Stimulated activated CD4-positive, alpha-beta T cell treated with anti-CD3 and anti-CD28 coated beads, Interleukin-12 subunit alpha, Interleukin-12 subunit beta, amount 100 ng/mL, for 48 hours (primary cell): ENCODE data around the gene PAMR1.

Experiments
- DNase-seq, 3 donors: peaks; one replicate each; pipeline ENCODE4 v3.0.0-alpha.2; 2020; ENCODE audit warnings: low read depth in 2 of 3, low spot score in 1 of 3

PAMR1 gene

DNA sequence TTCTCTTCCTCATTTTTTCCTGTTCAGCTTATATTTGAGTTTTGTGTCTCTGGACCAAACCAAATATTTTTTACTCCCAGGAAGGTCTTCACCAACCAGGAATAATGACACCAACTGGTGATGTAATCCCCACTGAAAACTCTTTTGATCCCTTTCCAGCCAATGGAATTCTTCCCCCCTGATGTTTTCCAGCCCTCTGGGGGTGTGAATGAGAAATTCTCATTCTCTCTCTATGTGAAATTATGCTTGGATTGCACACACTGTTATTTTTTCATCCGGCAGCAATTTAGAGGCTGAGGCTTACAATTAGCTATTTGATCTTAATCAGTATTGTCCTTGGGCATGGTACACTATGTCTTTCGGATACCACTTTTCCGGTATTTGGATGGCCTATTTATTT lies 66.6 kb downstream of the PAMR1 start:
- DNase-seq: no peak

DNA sequence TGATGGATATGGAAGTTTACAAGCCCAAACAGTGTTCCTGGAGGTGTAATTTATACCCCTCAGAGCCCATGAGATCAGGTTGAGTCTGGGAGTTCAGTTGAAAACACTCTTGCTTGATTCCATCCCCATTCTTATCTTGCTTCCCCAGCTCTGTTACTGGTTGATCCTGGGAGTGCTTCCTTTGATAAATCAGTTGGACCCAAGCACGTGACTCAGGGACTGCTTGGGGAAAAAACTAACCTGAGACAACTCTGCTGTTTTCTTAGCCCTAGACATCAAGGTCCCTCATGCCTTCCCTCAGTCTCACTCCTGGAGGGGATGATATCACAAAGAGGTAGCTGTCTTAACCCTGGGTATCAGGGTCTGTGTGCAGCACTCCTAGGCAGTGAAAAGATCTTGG lies 71.1 kb downstream of the PAMR1 start:
- no peak for DNase-seq

DNA sequence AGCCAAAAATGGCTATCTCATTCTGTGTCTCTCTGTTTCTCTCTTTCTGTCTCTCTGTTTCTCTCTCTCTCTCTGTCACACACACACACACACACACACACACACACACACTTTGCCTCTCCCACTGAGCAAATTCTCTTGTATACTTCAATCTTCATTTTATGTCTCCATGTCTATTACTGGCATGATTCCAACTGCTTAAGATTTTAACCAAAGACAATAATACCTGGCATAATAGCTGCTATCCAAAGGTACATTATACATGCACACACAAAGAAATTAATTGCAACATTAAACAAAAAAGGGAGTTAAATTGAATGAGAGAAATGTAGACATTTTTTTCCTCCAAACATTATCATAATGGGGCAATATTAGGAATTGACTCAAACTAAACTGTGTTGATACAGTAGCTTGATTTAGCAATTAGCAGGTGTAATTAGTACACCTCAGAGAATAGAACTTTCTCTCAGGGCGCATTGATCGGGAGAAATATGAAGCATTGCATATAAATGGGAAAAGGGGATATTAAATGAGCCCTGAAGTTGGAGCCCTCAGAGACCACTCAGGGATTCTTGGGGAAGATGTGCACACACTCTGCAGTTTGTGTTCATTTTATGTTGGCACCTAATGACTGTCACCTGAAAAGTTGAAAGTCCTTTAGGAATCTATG lies 88.7 kb downstream of the PAMR1 start:
- DNase-seq: no peak

DNA sequence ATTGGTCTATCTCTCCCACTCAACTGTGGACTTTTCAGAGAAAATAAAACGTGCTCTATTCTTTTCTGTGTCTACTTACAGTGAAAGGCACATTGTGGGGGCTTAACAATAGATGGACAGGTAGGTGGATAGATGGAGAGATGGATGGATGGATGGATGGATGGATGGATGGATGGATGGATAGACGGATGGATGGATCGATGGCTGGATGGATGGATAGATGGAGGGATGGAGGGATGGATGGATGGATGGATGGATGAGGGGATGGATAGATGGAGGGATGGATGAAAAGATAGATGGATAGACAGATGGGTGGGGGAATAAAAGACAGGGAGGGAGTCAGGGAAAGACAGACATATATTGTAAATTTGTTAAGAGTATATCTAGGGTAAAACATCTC lies 91.8 kb downstream of the PAMR1 start:
- no peak for DNase-seq

DNA sequence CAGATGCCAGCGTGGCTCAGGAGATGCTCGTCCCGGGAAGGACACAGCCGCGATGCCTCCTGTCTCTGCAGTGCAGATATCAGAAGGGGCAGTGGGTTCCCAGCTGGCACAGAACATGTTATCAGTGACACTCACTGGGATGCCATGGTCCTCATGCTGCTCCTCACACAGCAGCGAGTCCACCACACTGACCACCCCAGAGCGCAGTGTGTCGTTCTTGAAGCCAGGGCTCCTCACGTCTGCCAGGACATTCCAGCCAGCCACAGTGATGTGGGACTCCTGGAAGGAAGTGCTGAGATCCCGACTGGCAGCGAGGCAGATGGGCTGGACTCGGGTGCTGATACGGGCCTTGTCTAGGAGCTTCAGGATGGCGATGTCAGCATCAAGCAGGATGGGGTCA lies 93.0 kb downstream of the PAMR1 start:
- no peak for DNase-seq

DNA sequence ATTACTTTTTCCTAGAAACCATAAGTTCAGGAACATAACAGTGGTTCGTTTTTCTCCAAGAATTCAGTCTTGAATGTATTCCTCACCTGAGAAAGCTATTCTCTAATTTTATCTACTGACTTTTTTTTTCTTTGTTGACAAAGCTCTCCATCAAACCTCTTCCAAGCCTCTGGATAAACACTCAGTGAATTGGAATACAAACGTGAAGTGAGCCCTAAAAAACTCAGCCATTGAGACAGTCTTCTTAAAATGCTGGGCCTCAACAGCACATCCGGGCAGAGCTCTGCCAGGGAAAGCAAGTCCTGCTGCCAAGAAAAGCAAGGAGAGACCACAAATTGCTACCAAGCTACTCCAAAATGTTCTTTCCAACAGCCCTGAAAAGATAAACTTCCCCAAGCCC lies 98.3 kb downstream of the PAMR1 start:
- no peak for DNase-seq

DNA sequence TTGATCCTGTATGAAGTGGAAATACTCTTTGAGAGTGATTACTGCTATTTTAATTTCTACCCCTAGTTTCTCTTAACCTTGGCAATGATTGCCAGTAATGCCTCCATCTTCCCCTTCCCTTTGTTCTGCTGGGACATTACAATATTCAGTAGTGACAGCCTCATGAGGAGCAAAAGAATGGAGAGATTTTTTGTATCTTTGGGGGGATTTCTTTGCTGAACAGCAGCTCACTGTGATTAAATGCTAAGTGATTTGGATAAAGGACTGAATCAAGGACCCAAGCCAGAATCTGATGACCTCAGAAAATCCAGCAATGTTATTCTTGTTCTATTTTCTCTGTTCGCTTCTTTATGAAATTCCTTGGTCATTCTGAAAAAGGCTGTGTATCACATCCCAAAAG lies 99.1 kb downstream of the PAMR1 start:
- DNase-seq: no peak

DNA sequence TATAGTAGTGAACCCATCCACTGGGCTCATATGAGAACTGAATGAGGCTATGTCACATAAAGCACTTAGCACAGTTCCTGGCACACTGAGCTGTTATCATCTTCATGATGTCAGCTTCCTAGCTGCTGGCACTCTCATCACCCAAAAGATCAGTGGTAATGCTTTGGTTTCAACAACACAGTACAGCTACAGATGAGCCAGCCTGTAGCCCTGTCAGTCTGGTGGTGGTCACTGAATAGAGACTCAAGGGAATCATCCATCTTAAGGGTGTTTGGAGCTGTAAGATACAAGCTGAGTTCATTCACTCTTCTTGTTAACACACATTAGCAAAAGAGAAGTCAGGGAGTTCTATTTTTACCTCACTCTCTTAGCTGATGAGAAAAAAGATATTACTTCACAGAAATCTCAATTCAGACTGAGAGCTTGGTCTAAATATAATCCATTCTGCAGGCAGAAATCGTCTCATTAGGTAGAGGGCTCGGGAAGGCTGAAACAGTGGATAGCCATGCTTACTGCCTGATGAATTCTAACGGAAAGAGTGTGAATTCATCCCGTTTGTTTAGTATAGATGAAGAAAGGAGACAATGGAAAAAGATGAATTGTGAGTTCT lies 99.7 kb downstream of the PAMR1 start:
- DNase-seq: no peak

DNA sequence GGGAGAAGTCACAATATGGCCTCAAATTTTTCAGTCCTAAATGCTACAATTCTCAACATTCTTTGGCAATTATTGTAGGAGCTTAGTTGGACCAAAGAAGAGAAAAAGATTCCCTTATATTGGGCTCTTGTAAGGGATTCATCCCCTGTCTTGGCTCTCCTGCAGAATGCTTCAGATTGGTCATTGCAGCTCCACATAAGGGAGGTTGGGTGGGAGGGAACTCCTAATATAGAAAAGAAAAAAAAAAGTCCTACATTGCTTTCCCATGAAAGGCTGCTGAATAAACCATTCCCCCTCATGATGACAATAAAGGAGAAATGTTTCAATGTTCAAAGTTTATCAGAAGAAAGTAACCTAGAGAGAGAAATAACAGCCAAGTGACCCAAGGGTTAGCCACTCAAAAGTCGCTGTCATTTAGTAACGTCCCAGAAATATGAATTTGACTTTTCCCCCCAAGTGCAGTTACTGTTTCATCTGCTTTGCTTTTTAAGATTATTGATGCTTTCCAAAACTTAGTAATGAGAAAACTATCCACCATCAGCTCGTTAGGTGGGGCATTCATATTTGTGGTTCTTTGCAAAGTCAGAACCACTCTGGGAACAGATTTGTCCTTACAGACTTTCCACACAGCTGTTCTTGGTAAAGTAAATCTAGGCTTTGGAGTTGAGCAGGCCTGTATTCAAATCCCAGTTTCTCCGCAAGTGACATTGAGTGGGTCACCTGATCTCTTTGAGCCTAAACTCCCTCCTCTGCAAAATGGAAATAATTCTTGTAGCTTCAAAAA lies 101.1 kb downstream of the PAMR1 start:
- DNase-seq: no peak

DNA sequence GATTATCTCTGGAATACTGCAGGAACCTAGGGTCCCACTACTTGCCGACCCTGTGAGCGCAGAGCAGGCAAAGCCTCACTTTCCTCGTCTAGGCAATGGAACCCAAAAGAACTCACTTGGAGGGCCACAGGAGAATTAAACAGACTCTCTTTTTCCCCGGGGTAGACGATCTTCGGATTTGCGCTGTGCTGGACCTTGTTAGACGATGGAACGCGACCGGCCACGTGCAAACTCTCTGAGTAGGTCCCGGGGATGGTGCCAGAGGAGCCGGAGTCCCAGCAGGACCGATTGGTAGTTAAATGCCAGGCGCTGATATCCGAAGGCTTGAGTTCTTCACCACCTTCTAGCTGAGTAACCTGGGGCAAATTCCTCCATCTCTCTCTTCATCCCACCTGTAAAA lies 105.0 kb downstream of the PAMR1 start:
- no peak for DNase-seq

DNA sequence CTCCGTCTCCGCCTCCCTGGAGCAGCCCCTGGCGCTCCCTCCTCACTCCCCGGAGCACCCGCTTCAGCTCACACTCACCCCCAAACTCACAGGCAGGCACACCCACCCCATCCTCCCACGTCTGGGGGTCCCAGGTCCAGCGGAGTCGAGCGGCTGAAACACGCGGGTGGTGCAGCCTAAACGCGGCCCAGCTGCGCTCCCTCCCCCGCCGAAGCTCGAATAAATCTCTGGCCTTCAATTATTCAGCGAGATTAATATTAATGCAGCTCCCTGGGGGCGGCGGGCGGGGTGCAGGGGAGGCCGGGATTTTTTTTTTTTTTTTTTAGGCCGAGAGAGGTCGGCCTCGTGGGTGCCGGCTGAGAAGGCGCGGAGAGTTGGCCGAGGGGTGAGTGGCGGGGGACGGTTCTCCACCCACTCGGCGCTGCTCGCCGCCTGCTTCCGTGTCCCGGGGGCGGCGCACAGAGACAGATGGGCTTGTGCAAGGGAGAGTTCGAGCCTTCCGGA lies 105.5 kb downstream of the PAMR1 start:
- no peak for DNase-seq

DNA sequence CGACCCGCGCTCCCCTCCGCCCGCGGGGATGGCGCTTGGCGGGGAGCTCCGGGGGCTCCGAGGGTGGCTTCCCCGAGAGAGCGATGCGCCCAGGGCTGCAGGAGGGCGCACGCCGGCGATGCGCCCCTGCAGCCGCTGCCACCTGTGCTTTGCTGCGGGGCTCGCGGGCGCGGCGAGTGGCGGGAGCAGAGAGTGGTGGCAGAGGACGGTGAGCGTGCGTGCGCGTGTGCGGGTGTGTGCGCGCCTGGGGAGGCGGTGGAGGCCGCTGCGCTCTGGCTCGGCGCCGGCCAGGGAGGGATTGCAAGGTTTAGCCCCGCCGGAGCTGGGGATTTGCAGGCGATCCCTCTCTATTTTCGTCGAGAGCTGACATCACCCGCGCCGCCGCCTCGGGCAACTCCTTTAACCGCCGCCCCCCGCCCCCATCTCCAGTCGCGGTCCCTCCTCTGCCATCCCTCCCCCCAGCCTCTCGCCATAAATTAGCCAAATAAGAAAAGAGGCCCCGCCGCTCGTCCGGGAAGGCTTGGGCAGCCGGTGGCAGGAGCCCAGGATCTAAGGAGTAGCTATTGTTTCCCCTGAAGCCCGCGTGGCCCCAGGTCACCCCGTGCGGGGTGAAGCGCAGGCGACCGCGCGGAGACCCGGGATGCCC lies 106.1 kb downstream of the PAMR1 start, which contains the start of gene SLC1A2:
Gene SLC1A2, minus strand, starts transcription at position 375 of the 646 bp plus-strand sequence. CDS start 592 bp downstream, outside the sequence.
- no peak for DNase-seq

DNA sequence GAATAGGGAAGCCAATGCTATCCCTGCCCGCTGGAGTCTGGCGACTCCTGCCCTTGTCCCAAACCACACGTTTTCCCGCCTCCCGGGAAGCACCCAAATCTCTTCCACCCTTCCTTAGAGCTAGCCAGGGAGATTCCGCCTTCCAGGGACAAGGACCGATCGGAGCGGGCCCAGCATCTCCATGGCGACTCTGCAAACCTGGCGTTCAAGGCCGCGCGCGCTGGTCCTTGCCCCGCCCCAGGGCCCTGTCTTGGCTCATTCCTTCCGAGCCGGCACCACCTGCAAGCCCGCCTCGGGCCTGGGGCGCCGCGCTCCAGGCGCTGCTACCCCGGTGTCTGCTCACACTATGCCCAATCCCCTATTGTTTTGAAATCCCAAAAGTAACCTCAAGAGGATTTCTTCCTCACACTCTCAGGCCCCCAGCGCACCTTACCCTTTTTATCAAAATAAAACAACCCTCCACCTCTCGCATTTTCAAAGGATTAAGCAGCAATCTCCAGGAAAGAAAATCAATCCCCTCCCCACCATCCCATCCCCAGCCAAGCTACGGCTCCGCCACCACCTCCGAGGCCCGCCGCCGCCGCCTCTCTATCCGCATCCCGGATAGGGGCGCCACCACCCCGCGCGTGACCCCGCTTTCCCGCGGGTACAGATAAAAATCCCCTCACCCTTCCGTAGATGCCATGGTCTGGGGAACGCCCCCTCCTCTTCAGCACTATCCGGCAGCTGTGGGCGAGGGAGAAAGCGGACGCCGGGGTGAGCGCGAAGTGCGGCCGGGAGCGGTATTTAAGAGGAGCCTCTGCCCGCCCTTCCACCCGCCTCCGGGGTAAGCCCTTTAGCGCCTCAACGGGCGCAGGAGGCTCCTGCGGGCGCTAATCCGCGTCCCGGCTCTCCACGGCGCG lies 106.9 kb downstream of the PAMR1 start:
- peak in 1 of 3 donors; percentile 10 for DNase-seq

DNA sequence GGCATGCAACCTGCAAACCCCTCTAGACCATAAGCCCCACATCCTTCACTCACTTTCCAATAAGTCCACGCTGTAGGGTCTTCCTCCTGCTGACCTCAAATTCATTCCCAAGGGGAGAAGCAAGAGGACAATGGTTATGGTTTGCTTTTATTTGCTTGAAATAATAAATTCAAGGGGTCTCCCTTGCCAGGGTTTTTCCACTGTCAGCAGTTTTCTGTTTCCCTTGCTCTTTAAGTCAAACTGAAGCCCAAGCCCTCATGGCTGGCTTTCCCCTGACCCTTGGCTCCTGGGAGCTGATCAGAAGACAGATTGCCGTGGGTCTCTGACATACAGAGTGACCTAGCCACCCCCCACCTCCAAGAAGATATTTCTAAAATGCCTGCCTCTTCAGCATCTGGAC lies 109.9 kb downstream of the PAMR1 start:
- DNase-seq: no peak

DNA sequence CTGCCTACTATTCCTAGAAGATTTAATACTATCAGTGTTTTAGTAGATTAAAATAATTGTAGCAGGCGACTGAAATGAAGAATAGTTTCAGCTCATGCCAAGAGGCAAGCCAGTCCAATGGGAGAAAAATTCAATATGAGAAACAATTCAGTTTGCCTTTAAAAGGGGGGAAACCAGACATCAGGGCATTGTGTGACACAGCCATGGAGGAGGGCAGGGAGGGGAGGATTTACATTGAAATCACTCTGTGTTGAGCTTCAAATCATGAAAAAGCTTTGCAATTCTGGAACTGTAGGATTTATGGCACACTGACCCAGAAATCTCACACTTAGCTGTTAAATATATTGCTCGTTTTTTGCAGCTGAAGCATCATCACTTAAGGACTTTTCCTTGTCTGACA lies 110.6 kb downstream of the PAMR1 start:
- no peak for DNase-seq

DNA sequence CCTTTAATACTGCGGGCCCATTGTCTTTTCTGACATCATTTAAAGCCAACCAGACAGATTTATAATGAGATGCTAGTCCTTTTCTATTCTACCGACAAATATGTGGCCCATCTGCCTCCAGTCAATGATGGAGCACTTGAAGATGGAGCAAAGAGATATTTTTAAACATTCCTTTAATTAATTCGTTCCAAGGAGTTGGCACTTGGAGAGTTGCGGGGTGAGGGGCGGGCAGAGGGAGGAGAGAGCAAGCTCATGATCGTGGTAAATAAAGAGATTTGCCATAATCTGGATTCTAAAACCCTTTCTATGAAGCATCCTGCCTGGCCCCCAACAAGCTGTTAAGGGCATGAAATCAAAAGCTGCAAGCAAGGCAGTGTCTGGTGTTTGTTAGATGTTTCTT lies 111.1 kb downstream of the PAMR1 start:
- DNase-seq: no peak

DNA sequence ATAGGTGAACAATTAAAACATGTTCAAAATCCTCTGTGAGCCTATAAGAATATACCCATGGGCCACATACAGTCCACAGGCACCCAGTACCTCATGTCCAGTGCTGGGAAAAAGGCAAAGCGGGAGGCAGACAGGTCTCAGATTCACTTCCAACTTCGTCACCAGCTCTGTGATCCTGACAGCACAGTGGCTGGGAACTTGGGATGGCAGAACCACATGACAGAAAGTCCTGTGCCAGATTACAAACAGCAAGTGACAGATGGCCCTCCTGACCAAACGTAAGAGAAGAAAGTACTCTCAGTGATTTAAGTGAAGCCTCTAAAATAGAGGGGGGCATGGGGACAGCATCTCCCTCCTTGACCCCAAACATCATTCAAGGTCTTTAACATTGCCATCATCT lies 111.8 kb downstream of the PAMR1 start:
- DNase-seq: no peak

DNA sequence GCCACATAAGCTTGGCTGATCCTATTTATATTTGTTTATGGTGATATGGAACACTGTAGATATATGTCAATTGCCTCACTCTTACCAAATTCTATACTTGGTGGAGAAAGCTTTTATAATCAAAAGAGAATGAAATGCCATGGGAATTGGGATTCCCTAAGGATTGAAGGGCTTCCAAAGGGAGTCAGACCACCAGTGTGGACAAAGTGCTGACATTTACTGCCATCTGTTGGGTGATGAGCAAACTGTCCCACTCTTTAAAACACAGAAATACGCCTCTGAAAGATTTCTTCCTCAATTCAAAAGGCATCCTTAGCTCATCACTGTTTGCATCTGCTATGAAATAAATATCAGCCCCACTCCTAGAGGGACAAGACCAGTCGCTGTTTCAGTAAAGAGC lies 113.1 kb downstream of the PAMR1 start:
- DNase-seq: no peak

DNA sequence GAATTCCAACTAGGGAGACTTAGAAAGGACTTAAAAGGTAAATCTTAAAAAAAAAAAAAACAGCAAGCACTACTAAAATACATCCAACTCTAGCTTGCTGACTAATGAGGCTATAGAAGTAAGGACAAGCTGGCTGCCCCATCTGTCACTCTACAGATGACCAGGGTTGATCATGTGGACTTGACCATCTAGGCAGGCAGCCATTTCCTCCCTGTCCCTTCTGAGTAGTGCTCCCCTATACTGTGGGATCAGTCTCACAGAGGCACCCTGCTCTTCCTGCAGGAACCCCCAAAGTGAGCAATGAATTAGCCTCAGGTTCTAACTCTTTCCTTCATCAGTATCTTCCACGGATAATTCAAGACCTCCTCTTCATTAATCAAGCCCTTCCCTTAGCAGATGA lies 118.4 kb downstream of the PAMR1 start:
- no peak for DNase-seq

DNA sequence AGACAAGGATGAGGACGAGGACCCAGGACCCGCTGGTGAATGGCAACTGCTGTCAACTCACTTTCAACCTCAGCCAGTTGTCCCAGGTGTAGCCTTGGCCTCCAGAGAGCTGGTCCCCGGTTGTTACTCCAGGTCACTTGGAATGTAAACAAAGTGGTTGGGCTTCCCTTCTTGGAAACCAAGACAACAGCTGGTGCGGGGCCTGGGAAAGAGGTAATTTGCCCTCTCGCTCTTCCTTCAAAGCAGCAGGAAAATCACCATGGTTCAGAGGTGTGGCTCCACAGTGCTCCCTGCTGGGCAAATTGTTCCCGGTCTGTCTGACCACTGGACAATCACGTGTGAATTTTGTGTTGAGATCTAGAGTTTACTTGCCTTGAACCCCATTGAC lies 121.0 kb downstream of the PAMR1 start:
- DNase-seq: no peak
